Mesothelial cell of epicardium (in vitro differentiated cells): ENCODE measurements around the gene RNF135. TPM values are rescaled to one million over a fixed set of nuclear protein-coding genes. Genes with fewer than 3 reads are reported as not detected.

ENCODE experiments used
- DNase-seq, 2 experiments: peaks; one replicate each; pipeline ENCODE4 v3.0.0; 2021; ENCODE audit warnings: low spot score in 2 of 2; ENCODE audit not compliant: unreplicated experiment in 2 of 2
- H3K27ac Mint-ChIP-seq: 2 replicates; pipeline ENCODE4 v1.8.0; 2021; ENCODE audit warnings: mixed read lengths
- H3K27me3 Mint-ChIP-seq: 2 replicates; pipeline ENCODE4 v1.8.0; 2021; ENCODE audit warnings: low read depth, mixed read lengths
- H3K36me3 Mint-ChIP-seq: 2 replicates; pipeline ENCODE4 v1.8.0; 2021; ENCODE audit warnings: mixed read lengths
- H3K4me1 Mint-ChIP-seq: 2 replicates; pipeline ENCODE4 v1.8.0; 2021; ENCODE audit warnings: mixed read lengths
- H3K4me3 Mint-ChIP-seq: 2 replicates; pipeline ENCODE4 v1.8.0; 2021; ENCODE audit warnings: mild to moderate bottlenecking, moderate library complexity, mixed read lengths
- H3K9me3 Mint-ChIP-seq: 2 replicates; pipeline ENCODE4 v1.8.0; 2021; ENCODE audit warnings: mixed read lengths
- total RNA-seq: library from RNA; stranded (reverse); gene quantifications from 3 replicates; pipeline ENCODE4 v1.2.1, GENCODE V29; 2021
- TF ChIP-seq, protein P1 (sequence below): fragments of 200-600 bp; sonication (generic); IDR thresholded peaks from one replicate; pipeline ENCODE4 v1.5.0; 2021; ENCODE audit warnings: antibody characterized with exemption; ENCODE audit not compliant: unreplicated experiment

RNF135 gene
- total RNA-seq, 1 donor from 2014 or later: 15.4 TPM

DNA sequence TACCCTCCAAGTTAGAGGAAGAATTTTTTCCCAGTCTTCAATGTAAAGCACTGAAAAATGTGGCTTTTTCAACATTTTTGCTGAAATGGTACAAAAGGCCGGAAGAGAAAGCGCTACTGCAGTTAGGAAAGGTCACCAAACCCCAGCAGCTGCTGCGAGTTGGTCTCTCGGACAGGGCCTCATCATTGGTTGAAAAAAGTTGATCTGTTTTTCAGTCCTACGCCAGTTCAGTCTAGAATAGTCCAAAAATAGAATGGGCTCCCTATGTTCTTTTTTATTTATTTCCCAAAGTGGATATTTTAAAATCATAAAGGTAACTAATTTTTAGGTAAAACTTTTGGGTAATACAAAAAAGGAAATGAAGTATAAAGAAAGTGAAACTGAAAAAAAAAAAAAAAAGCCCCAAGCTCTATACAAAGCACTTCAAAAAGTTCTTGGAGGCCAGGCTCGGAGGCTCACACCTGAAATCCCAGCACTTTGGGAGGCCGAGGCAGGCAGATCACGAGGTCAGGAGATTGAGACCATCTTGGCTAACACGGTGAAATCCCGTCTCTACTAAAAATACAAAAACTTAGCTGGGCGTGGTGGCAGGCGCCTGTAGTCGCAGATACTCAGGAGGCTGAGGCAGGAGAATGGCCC, 31.7 kb upstream of the RNF135 start:
- Mint-ChIP-seq H3K4me1 (no peaks in the 10 kb centered on the region), H3K4me3 (no peak overlapping the region), H3K27ac (no peak overlapping the region), H3K36me3 (no peaks in the 10 kb centered on the region), H3K9me3 (no peaks in the 10 kb centered on the region), H3K27me3 (peaks cover 2% of the 10 kb centered on the region)
- no peak for DNase-seq
- TF ChIP-seq, protein P1, sequence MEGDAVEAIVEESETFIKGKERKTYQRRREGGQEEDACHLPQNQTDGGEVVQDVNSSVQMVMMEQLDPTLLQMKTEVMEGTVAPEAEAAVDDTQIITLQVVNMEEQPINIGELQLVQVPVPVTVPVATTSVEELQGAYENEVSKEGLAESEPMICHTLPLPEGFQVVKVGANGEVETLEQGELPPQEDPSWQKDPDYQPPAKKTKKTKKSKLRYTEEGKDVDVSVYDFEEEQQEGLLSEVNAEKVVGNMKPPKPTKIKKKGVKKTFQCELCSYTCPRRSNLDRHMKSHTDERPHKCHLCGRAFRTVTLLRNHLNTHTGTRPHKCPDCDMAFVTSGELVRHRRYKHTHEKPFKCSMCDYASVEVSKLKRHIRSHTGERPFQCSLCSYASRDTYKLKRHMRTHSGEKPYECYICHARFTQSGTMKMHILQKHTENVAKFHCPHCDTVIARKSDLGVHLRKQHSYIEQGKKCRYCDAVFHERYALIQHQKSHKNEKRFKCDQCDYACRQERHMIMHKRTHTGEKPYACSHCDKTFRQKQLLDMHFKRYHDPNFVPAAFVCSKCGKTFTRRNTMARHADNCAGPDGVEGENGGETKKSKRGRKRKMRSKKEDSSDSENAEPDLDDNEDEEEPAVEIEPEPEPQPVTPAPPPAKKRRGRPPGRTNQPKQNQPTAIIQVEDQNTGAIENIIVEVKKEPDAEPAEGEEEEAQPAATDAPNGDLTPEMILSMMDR: no peak

DNA sequence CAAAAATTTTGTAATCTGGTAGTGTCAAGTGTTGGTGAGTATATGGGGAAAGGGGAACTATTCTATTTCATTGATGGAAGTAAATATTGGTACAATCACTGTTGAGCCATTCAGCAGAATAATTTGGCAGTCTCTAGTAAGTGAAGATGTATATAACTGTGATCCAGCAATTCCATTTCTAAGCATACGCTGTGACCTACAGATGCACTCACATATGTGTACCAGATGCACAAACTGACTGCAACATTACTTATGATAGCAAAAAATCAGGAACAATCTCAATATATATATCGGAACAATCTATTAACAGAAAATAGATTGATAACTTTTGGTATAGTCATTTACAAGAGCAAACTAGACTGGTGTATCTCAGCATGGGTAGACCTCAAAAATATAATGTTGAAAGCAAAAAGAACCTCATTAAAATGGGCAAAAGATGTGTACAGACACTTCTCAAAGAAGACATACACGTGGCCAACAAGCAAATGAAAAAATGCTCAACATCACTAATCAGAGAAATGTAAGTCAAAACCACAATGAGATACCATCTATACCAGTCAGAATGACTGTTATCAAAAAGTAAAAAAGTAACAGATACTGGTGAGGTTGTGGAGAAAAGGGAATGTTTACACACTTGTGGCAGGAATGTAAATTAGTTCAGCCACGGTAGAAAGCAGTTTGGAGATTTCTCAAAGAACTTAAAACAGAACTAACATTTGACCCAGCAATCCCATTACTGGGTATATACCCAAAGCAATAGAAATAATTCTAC, 28.3 kb upstream of the RNF135 start:
- Mint-ChIP-seq H3K4me3 (no peak overlapping the region), H3K36me3 (no peaks in the 10 kb centered on the region), H3K9me3 (no peaks in the 10 kb centered on the region), H3K27me3 (no peaks in the 10 kb centered on the region), H3K4me1 (no peaks in the 10 kb centered on the region), H3K27ac (no peak overlapping the region)
- TF ChIP-seq, protein P1: no peak
- DNase-seq: no peak

DNA sequence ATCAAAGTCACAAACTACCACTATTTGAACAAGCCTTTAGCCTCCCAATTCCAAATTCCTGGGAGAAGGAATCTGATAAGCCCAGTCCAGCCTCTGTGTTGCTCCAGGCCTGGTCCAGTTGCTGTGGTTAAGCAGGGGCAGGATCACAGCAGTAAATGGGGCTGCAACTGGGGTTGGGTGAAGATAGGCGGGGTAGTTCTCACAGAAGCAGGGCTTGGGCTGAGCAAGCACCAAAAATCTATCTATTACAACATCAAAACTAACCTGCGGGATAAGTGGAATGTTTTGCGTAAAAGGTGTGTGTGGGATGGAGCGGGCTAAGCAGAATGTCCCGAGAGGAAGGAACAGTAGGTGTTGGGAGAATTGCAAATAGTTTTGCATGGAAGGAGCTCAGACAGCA, 23.0 kb upstream of the RNF135 start:
- no peaks in the 10 kb centered on the region for H3K4me1 Mint-ChIP-seq
- no peaks in the 10 kb centered on the region for H3K9me3 Mint-ChIP-seq
- no peak overlapping the region for H3K4me3 Mint-ChIP-seq
- no peaks in the 10 kb centered on the region for H3K27me3 Mint-ChIP-seq
- no peak for DNase-seq
- TF ChIP-seq, protein P1: no peak
- H3K36me3 Mint-ChIP-seq: no peaks in the 10 kb centered on the region
- H3K27ac Mint-ChIP-seq: no peak overlapping the region

DNA sequence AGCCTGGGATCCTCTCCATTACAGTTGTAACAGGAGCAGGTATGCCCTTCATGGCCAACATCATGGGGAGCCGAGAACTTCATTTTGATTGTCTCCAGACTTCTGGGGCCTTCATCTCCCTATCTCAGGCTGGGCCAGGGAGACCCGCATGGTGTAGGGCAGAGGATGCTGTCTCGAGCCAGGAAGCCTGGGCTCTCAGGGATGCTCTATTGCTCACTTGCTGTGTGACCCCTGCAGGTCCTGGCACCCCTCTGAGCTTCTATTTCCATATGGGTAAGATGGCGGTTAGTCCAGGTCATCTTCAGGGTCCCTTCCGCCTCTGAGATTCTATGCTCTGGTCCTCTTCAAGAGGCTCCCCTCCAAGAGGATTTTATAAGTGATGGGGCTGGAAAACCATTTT, 20.6 kb upstream of the RNF135 start:
- TF ChIP-seq, protein P1: no peak
- no peaks in the 10 kb centered on the region for H3K36me3 Mint-ChIP-seq
- no peaks in the 10 kb centered on the region for H3K9me3 Mint-ChIP-seq
- H3K27me3 Mint-ChIP-seq: no peaks in the 10 kb centered on the region
- no peak for DNase-seq
- no peaks in the 10 kb centered on the region for H3K4me1 Mint-ChIP-seq
- no peak overlapping the region for H3K4me3 Mint-ChIP-seq
- no peak overlapping the region for H3K27ac Mint-ChIP-seq

DNA sequence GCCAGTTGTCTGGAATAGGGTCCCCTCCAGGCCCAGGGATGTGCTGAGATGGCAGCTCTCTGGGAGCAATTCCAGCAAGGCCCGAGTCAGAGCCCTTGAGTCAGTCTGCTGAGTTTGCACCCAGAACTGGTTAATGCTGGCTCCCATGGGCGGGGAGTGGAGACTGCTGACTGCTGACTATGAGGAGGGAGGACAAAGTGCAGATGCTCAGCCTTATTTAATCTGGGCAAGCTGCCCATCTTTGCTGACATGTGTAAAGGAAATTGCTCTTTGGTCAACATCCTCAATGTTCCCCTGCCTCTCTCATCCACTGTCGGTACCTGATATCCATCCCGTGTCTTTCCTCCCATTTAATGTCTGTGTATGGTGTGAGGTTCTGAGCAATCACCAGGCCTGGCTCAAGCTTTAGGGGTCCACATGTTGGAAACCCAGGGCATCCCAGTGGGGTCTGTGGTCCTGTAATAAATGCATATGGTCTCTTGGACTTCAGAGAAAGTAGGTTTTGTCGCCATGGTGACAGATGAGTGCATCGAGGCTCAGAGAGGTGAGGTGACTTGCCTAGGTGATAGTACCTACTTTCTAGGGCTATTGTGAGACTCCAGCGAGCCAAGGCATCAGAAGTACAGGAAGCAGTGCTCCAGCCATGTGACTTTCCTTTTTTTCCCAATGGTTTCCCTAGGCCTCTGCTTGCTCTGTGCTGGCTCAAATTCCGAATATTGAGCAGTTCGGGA, 20.0 kb upstream of the RNF135 start:
- TF ChIP-seq, protein P1: no peak
- no peak overlapping the region for H3K4me3 Mint-ChIP-seq
- no peak for DNase-seq
- H3K27me3 Mint-ChIP-seq: no peaks in the 10 kb centered on the region
- no peaks in the 10 kb centered on the region for H3K9me3 Mint-ChIP-seq
- no peaks in the 10 kb centered on the region for H3K36me3 Mint-ChIP-seq
- no peak overlapping the region for H3K27ac Mint-ChIP-seq
- no peaks in the 10 kb centered on the region for H3K4me1 Mint-ChIP-seq
